Raji (cell line): ENCODE data around the gene SMPX.

Experiments
- POLR2A ChIP-seq: IDR thresholded peaks from 2 replicates; pipeline ENCODE4 v1.6.1; 2011; ENCODE audit warnings: low read depth, low read length, control low read depth; ENCODE audit not compliant: insufficient read depth

Gene SMPX

GRCh38 chrX:21698272-21698671, 59.6 kb downstream of the SMPX start:
- no peak for TF ChIP-seq POLR2A

- no peak for TF ChIP-seq POLR2A
Observed at GRCh38 chrX:21691512-21692018, 66.4 kb downstream of the SMPX start.

- no peak for TF ChIP-seq POLR2A
Observed at GRCh38 chrX:21683941-21684340, 74.0 kb downstream of the SMPX start.

GRCh38 chrX:21678048-21678612, 79.8 kb downstream of the SMPX start:
- TF ChIP-seq POLR2A, result no peak

GRCh38 chrX:21675931-21676330, 82.0 kb downstream of the SMPX start:
- no peak for TF ChIP-seq POLR2A

GRCh38 chrX:21674430-21675186, 83.3 kb downstream of the SMPX start:
- no peak for TF ChIP-seq POLR2A

GRCh38 chrX:21666679-21667078, 91.2 kb downstream of the SMPX start:
- no peak for TF ChIP-seq POLR2A

GRCh38 chrX:21666252-21666651, 91.7 kb downstream of the SMPX start:
- TF ChIP-seq POLR2A, result no peak

GRCh38 chrX:21662761-21663160, 95.2 kb downstream of the SMPX start:
- no peak for TF ChIP-seq POLR2A

GRCh38 chrX:21661316-21661715, 96.6 kb downstream of the SMPX start:
- no peak for TF ChIP-seq POLR2A

GRCh38 chrX:21660156-21660555, 97.8 kb downstream of the SMPX start:
- TF ChIP-seq POLR2A, result no peak

- no peak for TF ChIP-seq POLR2A
Observed at GRCh38 chrX:21659320-21659719, 98.6 kb downstream of the SMPX start.

- TF ChIP-seq POLR2A, result no peak
Observed at GRCh38 chrX:21658746-21659145, 99.2 kb downstream of the SMPX start.

- TF ChIP-seq POLR2A, result no peak
Observed at GRCh38 chrX:21658152-21658737, 99.7 kb downstream of the SMPX start, which contains the start of gene KLHL34. Gene KLHL34, minus strand, starts transcription at chrX:21658330. Its CDS starts 542 bp downstream, at chrX:21657788.

GRCh38 chrX:21657318-21658151, 100.4 kb downstream of the SMPX start:
- TF ChIP-seq POLR2A, result no peak

- no peak for TF ChIP-seq POLR2A
Observed at GRCh38 chrX:21656587-21657317, 101.2 kb downstream of the SMPX start.
